Measurements from ENCODE around the gene TAB2. TPM values are rescaled to one million over a fixed set of nuclear protein-coding genes. Genes with fewer than 3 reads are reported as not detected.
A peak's percentile ranks its signal among the peaks of the same experiment; 100 is the strongest.

The TAB2 gene
- polyA plus RNA-seq, 3 donors: 3.1 to 32.0 (median 6.0) TPM

DNA sequence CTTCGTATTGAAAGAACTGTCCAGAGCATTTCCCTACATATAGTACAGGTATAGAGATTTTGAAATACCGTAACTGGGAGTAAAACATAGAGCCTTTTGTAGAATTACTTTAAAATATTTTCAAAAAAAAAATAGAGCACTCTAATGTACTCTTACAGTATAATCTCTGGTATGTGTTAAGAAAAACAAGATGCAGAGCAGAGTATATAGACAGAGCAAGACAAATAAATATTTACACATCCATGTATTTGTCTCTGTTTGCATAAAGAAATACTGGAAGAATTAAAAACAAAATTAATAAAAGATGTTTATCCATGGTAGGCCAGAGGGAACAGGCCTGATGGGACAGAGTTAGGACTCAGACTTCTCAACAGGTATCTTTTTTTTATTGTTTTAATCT, 54.5 kb downstream of the TAB2 start:
- Histone ChIP-seq H3K27me3 (ENCODE audit: control insufficient read depth in 2 of 2, insufficient read depth in 2 of 2, low read length in 2 of 2) (no peaks in the 10 kb centered on the region), H3K9ac (ENCODE audit: insufficient read depth, low read length, poor library complexity, severe bottlenecking) (no peak overlapping the region), H3K36me3 (replicated peaks in 1 of 2; ENCODE audit: control insufficient read depth in 1 of 2, insufficient read depth in 2 of 2, low read length in 2 of 2) (peaks cover 6 to 51% of the 10 kb centered on the region in 2 donors), H3K4me2 (replicated peaks; ENCODE audit: extremely low read depth, low read length, poor library complexity, severe bottlenecking) (no peak overlapping the region), H3K4me1 (ENCODE audit: control insufficient read depth in 1 of 2, insufficient read depth in 2 of 2, low read length in 2 of 2) (peaks cover 10 to 18% of the 10 kb centered on the region in 2 donors), H3K9me3 (replicated peaks in 1 of 2; ENCODE audit: control insufficient read depth in 1 of 2, insufficient read depth in 1 of 2, low read length in 2 of 2) (no peaks in the 10 kb centered on the region), H3K79me2 (ENCODE audit: insufficient read depth, low read length) (peaks cover 91% of the 10 kb centered on the region), H4K20me1 (ENCODE audit: insufficient read depth, low read length) (peaks cover 97% of the 10 kb centered on the region), H2AFZ (ENCODE audit: insufficient read depth, low read depth, low read length, poor library complexity, severe bottlenecking) (no peak overlapping the region), H3K4me3 (replicated peaks in 1 of 3; ENCODE audit: low read depth in 2 of 3, low read length in 3 of 3) (no peak overlapping the region), H3K27ac (ENCODE audit: low read depth in 1 of 2, low read length in 2 of 2) (no peak overlapping the region)
- TF ChIP-seq CTCF (IDR thresholded peaks at IDR 0.05): no peak
- H3K27me3 Mint-ChIP-seq (ENCODE audit: low read depth in 3 of 3): no peaks in the 10 kb centered on the region
- H3K27ac Mint-ChIP-seq: no peak overlapping the region
- intact Hi-C loops (cut with micrococcal nuclease): no loop called here
- no CpG with 5 or more reads among the region's 2 CpGs for WGBS (ENCODE audit: insufficient coverage)
- no peaks in the 10 kb centered on the region for H3K9me3 Mint-ChIP-seq
- H3K4me3 Mint-ChIP-seq: no peak overlapping the region
- H3K4me1 Mint-ChIP-seq: peaks cover 27% of the 10 kb centered on the region
- H3K36me3 Mint-ChIP-seq: peaks cover 28 to 45% of the 10 kb centered on the region in 2 donors
- DNase-seq: no peak

- intact Hi-C loops (cut with micrococcal nuclease): no loop called here
- H3K4me1 ChIP-seq (ENCODE audit: control insufficient read depth in 1 of 2, insufficient read depth in 2 of 2, low read length in 2 of 2): peaks cover 10 to 18% of the 10 kb centered on the region in 2 donors
- H3K4me2 ChIP-seq (replicated peaks; ENCODE audit: extremely low read depth, low read length, poor library complexity, severe bottlenecking): peak overlapping the region; percentile 23
- Mint-ChIP-seq H3K4me3 (no peak overlapping the region), H3K36me3 (peaks cover 36 to 54% of the 10 kb centered on the region in 2 donors), H3K4me1 (peaks cover 27% of the 10 kb centered on the region), H3K9me3 (no peaks in the 10 kb centered on the region), H3K27me3 (ENCODE audit: low read depth in 3 of 3) (no peaks in the 10 kb centered on the region), H3K27ac (peak overlapping the region in 1 of 7 donors; percentile 85)
- no peak overlapping the region for H3K4me3 ChIP-seq (replicated peaks in 1 of 3; ENCODE audit: low read depth in 2 of 3, low read length in 3 of 3)
- peaks cover 15 to 60% of the 10 kb centered on the region in 2 donors for H3K36me3 ChIP-seq (replicated peaks in 1 of 2; ENCODE audit: control insufficient read depth in 1 of 2, insufficient read depth in 2 of 2, low read length in 2 of 2)
- peaks cover 96% of the 10 kb centered on the region for H4K20me1 ChIP-seq (ENCODE audit: insufficient read depth, low read length)
- no peaks in the 10 kb centered on the region for H3K9me3 ChIP-seq (replicated peaks in 1 of 2; ENCODE audit: control insufficient read depth in 1 of 2, insufficient read depth in 1 of 2, low read length in 2 of 2)
- no peak overlapping the region for H3K9ac ChIP-seq (ENCODE audit: insufficient read depth, low read length, poor library complexity, severe bottlenecking)
- no peak for TF ChIP-seq CTCF (IDR thresholded peaks at IDR 0.05)
- peak; percentile 5 to 16 (median 14) for DNase-seq
- H2AFZ ChIP-seq (ENCODE audit: insufficient read depth, low read depth, low read length, poor library complexity, severe bottlenecking): no peak overlapping the region
- no CpG with 5 or more reads among the region's 2 CpGs for WGBS (ENCODE audit: insufficient coverage)
- H3K79me2 ChIP-seq (ENCODE audit: insufficient read depth, low read length): peaks cover 89% of the 10 kb centered on the region
- H3K27me3 ChIP-seq (ENCODE audit: control insufficient read depth in 2 of 2, insufficient read depth in 2 of 2, low read length in 2 of 2): no peaks in the 10 kb centered on the region
- H3K27ac ChIP-seq (ENCODE audit: low read depth in 1 of 2, low read length in 2 of 2): peak overlapping the region in 1 of 2 donors; percentile 54
Observed at GRCh38 chr6:149373511-149373910, 56.0 kb downstream of the TAB2 start.
